GM12875 (cell line): ENCODE data around the gene IRAK1BP1.

ENCODE experiments used
- H3K4me3 ChIP-seq: one replicate; pipeline ENCODE4 v1.5.1; 2011; ENCODE audit warnings: low read depth, low read length, control low read depth
- TF ChIP-seq, protein P1 (sequence below): IDR thresholded peaks from 2 replicates; pipeline ENCODE4 v1.5.1; 2011; ENCODE audit warnings: low read depth, mild to moderate bottlenecking, control low read depth, inconsistent platforms, low read length, moderate library complexity, borderline replicate concordance; ENCODE audit not compliant: insufficient read depth

Gene IRAK1BP1

DNA sequence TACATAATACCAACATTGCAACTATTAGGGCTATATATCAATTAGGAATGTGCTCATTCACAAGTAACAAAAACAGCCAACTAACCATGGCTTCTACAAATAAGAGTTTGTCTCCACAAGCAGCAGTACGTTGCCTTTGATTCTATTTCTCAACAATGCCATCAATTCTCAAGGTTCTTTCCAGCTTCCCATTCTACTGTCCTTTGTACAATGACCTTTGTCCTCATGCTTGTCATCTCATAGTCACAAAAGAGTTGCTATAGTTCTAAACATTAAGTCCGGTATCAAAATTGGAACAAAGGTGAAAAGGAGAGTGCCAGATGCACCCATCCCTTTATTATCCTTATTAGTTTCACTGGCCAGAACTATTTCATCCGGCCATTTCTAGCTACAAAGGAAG lies 30.8 kb upstream of the IRAK1BP1 start:
- TF ChIP-seq, protein P1, sequence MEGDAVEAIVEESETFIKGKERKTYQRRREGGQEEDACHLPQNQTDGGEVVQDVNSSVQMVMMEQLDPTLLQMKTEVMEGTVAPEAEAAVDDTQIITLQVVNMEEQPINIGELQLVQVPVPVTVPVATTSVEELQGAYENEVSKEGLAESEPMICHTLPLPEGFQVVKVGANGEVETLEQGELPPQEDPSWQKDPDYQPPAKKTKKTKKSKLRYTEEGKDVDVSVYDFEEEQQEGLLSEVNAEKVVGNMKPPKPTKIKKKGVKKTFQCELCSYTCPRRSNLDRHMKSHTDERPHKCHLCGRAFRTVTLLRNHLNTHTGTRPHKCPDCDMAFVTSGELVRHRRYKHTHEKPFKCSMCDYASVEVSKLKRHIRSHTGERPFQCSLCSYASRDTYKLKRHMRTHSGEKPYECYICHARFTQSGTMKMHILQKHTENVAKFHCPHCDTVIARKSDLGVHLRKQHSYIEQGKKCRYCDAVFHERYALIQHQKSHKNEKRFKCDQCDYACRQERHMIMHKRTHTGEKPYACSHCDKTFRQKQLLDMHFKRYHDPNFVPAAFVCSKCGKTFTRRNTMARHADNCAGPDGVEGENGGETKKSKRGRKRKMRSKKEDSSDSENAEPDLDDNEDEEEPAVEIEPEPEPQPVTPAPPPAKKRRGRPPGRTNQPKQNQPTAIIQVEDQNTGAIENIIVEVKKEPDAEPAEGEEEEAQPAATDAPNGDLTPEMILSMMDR: no peak
- no peak overlapping the region for H3K4me3 ChIP-seq

DNA sequence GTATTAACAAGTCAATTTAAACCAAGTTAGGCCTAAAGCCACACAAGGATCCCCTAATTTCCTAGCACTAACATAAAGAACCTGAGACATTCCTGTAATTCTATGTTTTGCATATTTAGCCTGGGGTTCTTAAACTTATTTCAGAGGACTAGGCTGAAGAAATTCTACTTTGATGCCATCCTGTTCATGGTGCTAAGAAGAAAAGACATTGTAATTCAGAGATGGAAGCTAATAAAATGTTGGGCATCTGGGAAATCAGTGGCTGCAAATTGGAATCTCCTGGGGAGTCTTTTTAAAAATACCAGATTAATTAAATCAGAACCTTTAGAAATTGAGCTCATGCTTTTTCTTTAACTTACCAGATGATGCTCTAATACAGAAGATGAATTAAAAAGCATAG lies 26.2 kb upstream of the IRAK1BP1 start:
- H3K4me3 ChIP-seq: no peak overlapping the region
- TF ChIP-seq, protein P1: no peak

GRCh38 chr6:78842953-78843352 lies 24.4 kb upstream of the IRAK1BP1 start:
- H3K4me3 ChIP-seq: no peak overlapping the region

DNA sequence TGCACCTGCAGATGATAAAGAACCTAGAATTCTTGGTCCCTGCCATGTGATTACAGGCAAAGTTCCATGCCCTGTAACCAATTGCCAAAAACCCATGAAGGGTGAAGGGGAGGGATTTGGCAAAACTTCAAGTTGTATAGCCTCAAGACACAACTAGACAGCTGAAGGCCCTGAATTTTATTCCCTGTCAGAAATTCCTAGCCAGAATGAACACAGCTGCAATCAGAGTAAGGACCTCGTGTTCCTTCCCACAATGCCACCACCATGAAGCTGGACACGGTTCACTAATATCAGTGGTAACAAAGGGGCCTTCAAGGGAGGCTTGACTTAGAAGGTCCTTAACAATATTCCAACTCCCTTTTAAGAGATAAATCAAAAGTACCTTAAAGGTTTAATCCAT lies 22.5 kb upstream of the IRAK1BP1 start:
- H3K4me3 ChIP-seq: no peak overlapping the region
- TF ChIP-seq, protein P1: no peak

More at GRCh38 chr6:78842953-78843352, 24.4 kb upstream of the IRAK1BP1 start:
- TF ChIP-seq, protein P1: no peak

DNA sequence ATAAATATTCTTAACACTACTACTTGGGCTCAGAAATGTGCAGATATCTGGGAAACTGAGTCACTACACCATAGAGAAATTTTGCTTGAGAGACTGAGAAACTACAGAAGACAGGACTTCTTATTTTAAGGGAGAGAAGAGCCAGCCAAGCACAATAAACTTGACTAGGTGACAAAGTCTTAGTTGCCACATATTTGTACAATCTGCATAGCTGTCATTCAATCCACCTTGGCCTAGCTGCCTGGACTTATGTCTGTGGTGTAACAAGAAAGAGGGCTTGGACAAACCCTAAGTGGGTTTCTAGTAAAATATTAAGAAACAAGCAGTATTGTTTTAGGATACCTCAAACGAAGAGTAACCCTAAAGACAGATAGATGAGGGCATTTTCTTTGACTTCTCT lies 21.8 kb upstream of the IRAK1BP1 start:
- H3K4me3 ChIP-seq: no peak overlapping the region
- TF ChIP-seq, protein P1: no peak

GRCh38 chr6:78850621-78851020 lies 16.7 kb upstream of the IRAK1BP1 start:
- no peak overlapping the region for H3K4me3 ChIP-seq
- TF ChIP-seq, protein P1: no peak

GRCh38 chr6:78851156-78851555 lies 16.2 kb upstream of the IRAK1BP1 start:
- TF ChIP-seq, protein P1: no peak
- H3K4me3 ChIP-seq: no peak overlapping the region
